Dermis blood vessel endothelial cell (primary cell): ENCODE measurements around the gene MARS1. TPM values are rescaled to one million over a fixed set of nuclear protein-coding genes. Genes with fewer than 3 reads are reported as not detected.

Experiments used
- DNase-seq: peaks from one replicate; pipeline ENCODE4 v3.0.0; 2010
- total RNA-seq: library from RNA; depleted of rRNA; stranded (reverse); fragments of >200 nt; gene quantifications from 2 replicates; pipeline ENCODE4 v1.2.3, GENCODE V29; 2014

Gene MARS1
- total RNA-seq, 1 donor from 2014 or later: 71.6 TPM

DNA sequence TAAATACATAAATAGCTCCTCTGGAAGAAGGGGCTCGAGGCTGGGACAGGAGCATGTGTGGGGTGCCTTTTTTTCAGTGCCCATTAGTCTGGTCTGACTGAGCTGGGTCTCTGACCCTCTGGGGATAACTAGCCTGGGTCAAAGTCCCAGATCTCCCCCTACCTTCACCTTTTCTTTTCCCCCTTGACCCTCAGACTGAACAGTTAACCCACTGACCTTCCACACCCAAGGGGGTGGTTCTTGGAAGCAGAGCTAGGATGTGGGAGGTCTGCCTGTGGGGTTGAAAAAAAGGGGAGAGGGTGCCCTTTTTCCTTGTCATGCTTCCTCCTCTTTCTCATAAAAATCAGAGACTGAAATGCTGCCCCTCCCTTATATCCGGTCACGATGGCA is 29.2 kb upstream of the MARS1 start:
- DNase-seq: no peak

DNA sequence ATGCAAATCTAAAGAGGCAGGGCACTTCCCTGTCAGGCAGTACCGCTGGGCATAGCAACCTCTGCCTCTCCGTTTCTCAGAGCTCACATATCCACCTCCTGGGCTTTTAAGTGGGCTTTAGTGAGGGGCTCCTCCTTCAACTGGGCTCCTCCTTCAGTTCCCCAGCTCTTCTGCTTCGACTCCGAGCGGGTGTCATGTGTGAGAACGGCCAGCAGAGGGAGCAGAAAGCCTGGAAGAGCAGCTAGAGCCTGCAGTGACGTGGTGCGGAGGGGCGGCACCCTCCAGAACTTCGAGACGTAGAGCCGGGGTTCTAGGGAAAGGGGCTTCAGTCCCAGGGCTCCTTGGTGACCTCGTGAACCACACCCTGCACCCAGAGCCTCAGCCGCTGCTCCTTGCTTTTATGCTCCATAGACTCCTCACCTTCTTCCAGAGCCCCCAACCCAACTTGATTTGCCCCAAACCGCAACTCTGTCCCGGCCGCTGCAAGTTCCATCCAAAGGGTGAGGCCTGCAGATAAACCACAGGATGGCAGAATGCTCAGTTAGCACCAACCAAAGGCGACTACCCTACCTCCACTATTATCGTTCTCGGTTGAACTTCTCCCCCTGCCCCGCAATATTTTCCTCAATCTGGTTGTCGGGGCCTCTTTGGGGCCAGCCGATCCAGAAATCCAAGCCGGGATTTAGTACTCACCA is 28.7 kb upstream of the MARS1 start:
- DNase-seq: peak; percentile 98

DNA sequence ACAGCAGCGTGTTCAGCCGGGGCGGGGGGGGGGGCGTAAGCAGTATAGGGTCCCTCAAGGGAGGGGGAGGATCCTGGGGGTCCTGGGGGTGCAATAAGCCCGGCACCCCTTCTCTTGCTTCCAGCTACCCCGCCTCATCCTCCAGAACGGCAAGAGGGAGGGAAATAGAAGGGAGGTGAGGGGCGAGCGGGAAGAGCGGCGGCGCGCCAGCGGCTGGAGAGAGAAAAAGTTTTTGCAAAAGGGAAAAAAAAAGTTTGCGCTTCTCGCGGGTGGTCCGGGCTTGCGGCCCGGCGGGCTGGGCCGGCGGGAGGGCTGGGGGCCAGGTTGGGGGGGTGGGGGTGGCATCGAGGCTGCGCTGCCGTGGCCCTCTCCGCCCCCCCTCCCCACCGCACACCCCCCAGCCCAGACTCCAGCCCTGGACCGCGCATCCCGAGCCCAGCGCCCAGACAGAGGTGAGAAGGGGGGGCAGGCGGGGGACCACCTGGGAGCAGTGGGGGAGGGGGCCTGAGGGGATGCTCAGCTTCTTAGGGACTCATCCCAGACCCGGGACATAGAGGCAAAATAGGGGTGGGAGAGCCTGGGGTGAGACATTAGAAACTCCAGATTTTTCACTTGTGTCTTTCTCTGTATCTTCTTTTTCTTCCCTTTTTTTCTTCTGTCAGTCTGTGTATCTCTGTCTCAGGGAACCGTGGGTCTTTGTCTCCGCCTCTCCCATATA is 28.0 kb upstream of the MARS1 start, which contains the start of gene GLI1:
Gene GLI1 (plus strand): TSS at position 36 of the 718 bp plus-strand sequence. CDS start 3,907 bp downstream, outside the sequence.
- DNase-seq: no peak

DNA sequence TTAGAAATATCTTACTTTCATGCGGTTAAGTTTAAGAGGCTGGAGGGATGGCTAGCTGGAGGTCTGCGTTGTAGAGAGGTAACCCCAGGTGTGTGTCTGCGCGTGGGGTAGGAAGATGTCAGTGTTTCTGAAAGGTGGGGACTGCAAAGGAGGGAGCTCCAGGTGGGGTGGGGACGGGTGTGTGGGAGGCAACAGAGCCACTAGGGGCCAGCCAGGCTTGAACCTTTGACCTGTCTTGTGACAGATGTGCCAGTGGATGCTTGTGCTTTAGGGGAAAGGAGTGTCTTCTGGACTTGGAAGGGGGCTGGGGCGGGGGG is 27.4 kb upstream of the MARS1 start:
- DNase-seq: no peak

DNA sequence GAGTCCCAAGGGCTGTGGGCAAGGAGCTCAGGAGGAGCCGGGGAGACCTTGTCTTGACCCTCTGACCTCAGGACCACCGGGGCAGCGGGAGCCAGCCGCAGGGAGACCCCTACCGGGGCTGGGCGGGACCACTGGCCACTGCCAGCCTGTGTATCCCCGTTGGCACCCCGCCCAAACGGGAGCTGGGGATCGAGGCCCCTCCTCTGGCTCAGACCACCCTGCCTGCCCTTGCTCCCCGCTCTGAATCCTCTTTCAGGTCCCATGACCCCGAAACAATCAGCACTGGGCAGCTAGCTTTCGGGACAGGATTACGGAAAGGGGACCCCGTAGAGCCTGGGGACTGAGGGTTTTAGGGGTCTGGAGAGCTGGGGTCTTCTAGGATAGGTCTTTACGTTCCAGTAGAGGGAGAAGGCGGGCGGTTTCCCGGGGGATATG is 27.0 kb upstream of the MARS1 start:
- no peak for DNase-seq

DNA sequence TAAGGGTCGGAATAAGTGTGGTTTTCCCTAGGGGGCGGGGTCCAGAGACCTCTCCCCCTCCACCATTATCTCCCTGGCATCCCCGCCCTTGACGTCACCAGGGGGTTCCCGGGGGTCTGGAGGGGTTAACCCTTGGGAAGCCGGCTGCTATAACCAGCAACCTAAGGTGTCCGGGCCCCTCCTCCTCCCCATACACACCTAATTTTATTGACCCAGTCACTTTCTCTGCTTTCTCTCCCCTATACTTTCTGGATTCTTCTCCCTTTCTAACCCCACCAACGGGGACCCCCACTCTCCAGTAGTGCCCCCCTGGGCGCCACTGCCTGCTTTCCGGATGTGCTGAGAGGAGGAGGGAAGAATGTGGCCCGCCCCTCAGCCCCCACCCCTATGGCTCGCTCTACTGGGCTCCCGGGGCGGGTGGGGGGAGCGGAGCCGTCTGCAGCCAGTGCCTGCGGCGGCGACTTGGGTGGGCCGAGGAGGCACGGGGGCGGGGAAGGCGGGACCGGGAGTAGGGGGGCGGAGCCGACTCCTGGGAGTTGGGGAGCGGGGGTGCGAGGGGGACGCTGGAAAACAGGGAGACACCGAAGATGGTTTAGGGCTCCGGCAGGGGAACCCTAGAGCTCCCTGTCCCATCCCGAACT is 26.5 kb upstream of the MARS1 start:
- DNase-seq: peak; percentile 44

DNA sequence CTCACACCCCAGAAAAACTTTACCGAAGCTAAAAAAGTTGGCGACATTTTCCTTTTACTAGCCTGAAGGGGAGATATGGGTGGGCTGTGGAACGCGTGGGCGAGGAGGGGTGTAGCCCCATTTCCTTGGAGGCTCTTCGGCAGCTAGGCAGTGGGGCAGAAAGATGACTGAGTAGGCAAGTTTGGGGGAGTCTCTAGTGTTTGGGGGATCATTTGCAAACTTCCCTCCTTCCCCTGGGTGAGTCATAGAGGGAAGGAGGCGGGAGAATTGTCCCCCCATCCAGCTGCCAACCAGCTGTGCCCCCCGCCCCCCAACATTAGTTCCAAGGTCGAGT is 26.0 kb upstream of the MARS1 start:
- DNase-seq: peak; percentile 11

DNA sequence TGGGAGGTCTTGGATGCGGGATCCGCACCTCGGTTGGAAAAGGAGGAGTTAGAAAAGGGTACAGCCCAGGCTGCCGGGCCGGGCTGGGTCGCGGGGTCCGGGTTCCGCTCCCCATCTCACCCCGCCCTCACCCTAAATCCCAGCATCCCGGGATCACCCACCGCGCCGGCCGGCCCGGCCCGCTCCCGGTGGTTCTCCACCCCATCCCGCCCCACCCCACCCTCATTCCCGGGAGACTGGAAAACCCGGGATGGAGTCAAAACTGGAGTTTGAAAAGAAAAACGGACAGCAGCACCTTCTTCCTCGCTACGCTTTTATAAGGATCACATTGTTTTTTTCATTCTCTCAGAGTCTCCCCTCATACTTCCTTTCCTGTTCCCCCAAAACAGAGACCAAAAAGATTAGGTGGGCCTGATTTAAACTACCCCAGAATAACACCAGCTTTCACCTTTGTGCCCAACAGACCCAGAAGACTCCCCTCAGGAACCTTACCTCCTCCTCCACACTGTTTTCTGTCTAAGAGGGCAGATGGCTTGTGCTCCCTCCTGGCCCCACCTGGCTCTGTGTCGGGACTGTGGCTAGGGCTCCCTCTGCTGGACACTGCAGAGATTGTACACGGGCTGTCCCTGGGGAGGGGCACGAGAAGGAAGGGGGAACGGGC is 25.5 kb upstream of the MARS1 start:
- peak; percentile 90 for DNase-seq

DNA sequence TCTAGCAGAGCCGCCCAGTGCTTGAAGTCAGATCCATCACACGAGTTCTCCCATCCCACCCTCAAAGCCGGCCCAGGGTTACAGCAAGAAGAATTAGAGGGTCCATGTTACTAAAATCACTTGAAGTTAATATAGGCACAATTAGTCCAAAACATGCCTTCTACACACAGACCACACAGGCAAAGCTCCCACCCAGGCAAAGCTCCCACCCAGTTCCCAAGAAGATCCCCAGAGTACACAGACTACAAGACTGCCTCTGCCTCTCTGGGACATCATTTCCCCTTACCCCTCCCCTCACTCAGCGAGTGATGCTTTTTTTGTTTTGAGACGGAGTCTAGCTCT is 25.0 kb upstream of the MARS1 start:
- no peak for DNase-seq

DNA sequence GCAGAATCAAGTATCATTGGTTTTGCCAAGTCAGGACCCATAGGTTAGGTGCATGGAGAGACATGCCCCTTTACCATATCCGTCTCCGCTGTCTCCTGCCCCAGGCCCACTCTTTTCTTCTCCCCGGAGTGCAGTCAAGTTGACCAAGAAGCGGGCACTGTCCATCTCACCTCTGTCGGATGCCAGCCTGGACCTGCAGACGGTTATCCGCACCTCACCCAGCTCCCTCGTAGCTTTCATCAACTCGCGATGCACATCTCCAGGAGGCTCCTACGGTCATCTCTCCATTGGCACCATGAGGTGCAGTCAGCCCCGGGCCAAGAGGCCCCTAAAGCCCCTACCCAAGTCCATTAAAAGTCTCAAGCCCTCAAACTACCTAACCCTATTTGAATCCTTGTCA is 23.3 kb upstream of the MARS1 start:
- DNase-seq: no peak

DNA sequence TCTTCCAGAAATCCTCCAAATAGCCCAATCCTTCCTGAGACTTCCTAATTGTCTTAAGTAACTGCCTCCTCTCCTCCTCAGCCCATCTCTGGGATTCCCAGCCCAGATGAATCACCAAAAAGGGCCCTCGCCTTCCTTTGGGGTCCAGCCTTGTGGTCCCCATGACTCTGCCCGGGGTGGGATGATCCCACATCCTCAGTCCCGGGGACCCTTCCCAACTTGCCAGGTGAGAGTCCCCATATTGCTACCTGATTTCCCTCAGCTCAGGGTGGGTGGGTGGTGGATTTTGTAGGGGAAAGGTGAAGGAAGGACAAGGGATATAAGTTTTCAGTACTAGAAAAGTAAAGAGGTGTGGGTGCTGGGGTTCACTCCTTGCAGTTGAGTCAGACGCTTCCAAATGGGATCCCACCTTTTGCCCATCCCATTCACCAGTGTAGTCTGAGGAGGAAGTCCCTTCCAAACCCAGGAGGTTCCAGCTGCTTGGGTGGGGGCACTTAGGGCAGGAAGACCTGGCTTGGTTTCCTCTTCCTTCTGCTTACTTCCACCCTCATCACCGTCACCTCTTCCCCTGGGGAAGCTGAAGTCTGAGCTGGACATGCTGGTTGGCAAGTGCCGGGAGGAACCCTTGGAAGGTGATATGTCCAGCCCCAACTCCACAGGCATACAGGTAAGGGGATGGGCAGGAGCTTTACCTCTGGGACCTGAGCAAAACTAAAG is 22.7 kb upstream of the MARS1 start:
- no peak for DNase-seq

DNA sequence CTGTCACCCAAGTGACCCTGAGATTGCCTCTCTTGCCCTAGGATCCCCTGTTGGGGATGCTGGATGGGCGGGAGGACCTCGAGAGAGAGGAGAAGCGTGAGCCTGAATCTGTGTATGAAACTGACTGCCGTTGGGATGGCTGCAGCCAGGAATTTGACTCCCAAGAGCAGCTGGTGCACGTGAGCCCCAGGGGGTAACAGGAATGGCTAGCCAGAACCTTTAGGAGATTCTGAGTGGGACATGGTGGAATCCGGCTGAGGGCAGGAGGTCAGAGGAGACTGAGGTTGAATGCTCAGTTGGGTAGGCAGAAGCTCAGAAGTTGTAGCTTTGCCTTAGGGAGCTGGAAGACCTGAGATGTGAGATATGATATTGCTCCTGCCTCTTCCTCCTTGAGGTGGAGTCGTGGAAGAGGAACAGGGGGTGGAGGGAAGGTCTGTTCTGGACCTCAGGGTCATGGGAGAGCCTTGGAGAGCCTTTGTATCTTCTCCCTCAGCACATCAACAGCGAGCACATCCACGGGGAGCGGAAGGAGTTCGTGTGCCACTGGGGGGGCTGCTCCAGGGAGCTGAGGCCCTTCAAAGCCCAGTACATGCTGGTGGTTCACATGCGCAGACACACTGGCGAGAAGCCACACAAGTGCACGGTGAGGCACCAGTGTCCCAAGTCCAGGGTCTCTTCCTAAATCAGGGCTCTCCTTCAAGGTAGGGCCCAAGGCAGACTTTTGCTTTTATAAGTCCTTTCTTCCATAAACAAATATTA is 21.9 kb upstream of the MARS1 start:
- DNase-seq: no peak

DNA sequence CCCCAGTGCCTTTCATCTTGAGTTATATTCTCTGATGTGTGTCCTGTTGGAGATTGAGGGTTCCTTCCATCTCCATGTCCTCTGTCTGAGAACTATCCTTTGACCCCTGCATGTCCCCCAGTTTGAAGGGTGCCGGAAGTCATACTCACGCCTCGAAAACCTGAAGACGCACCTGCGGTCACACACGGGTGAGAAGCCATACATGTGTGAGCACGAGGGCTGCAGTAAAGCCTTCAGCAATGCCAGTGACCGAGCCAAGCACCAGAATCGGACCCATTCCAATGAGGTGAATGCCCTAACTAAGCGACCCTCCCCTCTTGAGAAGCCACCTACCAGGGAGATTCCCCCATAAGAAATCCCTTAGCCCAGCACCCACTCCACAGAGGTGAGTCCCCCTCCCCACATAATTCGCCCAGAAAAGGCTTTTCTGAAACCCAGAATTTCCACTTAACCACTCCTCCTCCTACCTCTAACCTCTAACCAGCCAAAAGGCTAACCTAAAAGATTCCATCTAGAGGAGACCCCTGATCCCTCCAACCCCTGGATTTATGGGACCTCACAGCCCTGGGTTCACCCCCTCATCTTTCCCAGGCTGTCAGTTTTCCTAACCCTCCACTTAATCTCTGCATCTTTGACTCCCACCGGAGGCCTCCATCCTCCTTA is 20.5 kb upstream of the MARS1 start:
- DNase-seq: no peak

DNA sequence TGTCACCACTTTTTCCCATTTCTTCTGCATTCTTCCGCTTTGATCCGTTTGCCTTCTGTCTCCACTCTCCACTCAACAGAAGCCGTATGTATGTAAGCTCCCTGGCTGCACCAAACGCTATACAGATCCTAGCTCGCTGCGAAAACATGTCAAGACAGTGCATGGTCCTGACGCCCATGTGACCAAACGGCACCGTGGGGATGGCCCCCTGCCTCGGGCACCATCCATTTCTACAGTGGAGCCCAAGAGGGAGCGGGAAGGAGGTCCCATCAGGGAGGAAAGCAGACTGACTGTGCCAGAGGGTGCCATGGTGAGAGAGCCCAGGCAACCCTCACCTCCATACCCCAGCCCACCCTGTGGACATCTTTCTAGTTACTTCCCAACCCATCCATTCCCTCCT is 20.0 kb upstream of the MARS1 start:
- no peak for DNase-seq

DNA sequence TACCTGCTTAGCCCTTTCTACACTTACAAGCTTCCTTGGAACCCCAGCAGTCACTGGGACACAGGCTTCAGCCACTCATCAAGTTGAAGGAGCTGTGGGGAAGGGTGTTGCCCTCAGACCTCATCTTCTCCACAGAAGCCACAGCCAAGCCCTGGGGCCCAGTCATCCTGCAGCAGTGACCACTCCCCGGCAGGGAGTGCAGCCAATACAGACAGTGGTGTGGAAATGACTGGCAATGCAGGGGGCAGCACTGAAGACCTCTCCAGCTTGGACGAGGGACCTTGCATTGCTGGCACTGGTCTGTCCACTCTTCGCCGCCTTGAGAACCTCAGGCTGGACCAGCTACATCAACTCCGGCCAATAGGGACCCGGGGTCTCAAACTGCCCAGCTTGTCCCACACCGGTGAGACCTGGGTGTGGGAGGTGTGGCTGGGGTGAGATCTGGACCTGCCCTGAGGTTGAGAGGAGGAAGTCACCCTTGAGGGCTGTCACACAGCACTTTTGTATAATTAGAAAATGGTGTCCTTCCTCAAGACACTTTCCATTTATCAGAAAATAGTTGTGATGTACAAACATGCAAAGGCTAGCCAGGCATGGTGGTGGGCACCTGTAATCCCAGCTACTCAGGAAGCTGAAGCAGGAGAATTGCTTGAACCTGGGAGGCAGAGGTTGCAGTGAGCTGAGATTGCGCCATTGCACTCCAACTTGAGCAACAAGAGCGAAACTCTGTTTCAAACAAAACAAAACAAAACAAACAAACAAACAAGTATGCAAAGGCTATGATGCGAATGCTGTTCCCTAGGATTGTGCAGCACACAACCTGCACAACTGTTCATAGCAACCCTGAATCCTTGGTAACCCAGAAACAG is 18.3 kb upstream of the MARS1 start:
- DNase-seq: no peak

DNA sequence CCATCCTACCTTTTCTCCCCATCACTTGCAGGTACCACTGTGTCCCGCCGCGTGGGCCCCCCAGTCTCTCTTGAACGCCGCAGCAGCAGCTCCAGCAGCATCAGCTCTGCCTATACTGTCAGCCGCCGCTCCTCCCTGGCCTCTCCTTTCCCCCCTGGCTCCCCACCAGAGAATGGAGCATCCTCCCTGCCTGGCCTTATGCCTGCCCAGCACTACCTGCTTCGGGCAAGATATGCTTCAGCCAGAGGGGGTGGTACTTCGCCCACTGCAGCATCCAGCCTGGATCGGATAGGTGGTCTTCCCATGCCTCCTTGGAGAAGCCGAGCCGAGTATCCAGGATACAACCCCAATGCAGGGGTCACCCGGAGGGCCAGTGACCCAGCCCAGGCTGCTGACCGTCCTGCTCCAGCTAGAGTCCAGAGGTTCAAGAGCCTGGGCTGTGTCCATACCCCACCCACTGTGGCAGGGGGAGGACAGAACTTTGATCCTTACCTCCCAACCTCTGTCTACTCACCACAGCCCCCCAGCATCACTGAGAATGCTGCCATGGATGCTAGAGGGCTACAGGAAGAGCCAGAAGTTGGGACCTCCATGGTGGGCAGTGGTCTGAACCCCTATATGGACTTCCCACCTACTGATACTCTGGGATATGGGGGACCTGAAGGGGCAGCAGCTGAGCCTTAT is 17.4 kb upstream of the MARS1 start:
- DNase-seq: no peak

DNA sequence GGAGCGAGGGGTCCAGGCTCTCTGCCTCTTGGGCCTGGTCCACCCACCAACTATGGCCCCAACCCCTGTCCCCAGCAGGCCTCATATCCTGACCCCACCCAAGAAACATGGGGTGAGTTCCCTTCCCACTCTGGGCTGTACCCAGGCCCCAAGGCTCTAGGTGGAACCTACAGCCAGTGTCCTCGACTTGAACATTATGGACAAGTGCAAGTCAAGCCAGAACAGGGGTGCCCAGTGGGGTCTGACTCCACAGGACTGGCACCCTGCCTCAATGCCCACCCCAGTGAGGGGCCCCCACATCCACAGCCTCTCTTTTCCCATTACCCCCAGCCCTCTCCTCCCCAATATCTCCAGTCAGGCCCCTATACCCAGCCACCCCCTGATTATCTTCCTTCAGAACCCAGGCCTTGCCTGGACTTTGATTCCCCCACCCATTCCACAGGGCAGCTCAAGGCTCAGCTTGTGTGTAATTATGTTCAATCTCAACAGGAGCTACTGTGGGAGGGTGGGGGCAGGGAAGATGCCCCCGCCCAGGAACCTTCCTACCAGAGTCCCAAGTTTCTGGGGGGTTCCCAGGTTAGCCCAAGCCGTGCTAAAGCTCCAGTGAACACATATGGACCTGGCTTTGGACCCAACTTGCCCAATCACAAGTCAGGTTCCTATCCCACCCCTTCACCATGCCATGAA is 16.8 kb upstream of the MARS1 start:
- no peak for DNase-seq

DNA sequence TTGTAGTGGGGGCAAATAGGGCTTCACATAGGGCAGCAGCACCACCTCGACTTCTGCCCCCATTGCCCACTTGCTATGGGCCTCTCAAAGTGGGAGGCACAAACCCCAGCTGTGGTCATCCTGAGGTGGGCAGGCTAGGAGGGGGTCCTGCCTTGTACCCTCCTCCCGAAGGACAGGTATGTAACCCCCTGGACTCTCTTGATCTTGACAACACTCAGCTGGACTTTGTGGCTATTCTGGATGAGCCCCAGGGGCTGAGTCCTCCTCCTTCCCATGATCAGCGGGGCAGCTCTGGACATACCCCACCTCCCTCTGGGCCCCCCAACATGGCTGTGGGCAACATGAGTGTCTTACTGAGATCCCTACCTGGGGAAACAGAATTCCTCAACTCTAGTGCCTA is 16.2 kb upstream of the MARS1 start:
- DNase-seq: no peak

DNA sequence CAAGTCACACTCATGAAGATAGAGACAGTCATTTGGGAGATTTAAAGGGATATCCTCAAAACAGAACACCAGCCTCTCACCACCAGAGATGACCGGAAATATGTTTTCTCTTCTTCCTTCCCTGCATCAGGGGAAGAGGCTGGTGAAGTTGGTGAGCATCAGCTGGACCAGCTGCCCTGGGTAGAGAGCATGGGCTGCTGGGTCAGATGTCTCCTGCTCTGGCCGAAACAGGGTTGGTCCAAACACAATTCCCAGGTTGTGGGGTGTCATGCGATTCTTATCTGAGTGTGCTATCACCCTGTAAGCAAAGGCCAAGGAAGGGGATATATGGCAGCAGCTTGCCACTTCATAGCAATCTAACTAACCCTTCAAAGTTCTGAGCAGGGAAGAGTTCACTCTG is 15.5 kb upstream of the MARS1 start:
- DNase-seq: no peak

DNA sequence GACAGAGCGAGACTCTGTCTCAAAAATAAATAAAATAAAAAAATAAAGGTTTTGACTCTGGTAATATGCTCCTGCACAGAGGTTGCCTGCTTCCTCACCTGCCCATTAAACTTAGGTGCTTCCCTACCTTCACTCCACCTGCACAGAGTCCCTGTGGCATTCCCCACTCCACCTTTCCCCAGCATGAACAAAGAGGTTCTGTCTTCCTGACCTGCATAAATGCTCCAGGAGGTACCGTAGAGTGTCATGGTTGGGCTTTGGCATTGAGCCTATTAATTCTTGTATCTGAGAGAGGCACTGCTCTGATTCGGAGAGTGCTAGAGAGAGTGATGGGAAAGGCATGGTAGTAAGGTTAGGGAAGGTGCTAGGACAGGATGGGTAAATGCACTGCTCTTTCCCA is 14.5 kb upstream of the MARS1 start:
- no peak for DNase-seq
